PC-3 (cell line): ENCODE results near the gene CCNB1.
"Not testable (repeated sequence)": the region's sequence is repeated elsewhere in the genome, so short reads cannot be mapped to it uniquely, and the experiment has no call there.

Experiments
- EZH2 ChIP-seq: fragments of 300-600 bp; sonication (generic); IDR thresholded peaks from one replicate; pipeline ENCODE4 v1.6.1; 2017; ENCODE audit warnings: antibody characterized with exemption, mild to moderate bottlenecking, low read length; ENCODE audit not compliant: unreplicated experiment
- EZH2phosphoT487 ChIP-seq: fragments of 300-600 bp; sonication (generic); IDR thresholded peaks from 2 replicates; pipeline ENCODE4 v1.6.1; 2018; ENCODE audit warnings: mild to moderate bottlenecking, antibody characterized with exemption, low read length, borderline replicate concordance
- TF ChIP-seq, protein P1 (sequence below): fragments of 300-600 bp; sonication (generic); conservative IDR thresholded peaks from 2 replicates; pipeline ENCODE4 v1.5.1; 2017; ENCODE audit warnings: antibody characterized with exemption, low read depth, mild to moderate bottlenecking, low read length

- TF ChIP-seq, protein P1, sequence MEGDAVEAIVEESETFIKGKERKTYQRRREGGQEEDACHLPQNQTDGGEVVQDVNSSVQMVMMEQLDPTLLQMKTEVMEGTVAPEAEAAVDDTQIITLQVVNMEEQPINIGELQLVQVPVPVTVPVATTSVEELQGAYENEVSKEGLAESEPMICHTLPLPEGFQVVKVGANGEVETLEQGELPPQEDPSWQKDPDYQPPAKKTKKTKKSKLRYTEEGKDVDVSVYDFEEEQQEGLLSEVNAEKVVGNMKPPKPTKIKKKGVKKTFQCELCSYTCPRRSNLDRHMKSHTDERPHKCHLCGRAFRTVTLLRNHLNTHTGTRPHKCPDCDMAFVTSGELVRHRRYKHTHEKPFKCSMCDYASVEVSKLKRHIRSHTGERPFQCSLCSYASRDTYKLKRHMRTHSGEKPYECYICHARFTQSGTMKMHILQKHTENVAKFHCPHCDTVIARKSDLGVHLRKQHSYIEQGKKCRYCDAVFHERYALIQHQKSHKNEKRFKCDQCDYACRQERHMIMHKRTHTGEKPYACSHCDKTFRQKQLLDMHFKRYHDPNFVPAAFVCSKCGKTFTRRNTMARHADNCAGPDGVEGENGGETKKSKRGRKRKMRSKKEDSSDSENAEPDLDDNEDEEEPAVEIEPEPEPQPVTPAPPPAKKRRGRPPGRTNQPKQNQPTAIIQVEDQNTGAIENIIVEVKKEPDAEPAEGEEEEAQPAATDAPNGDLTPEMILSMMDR, result not testable (repeated sequence)
- TF ChIP-seq EZH2, EZH2phosphoT487: not testable (repeated sequence)
Measured at GRCh38 chr5:69181659-69182293, 14.8 kb downstream of the CCNB1 start.
